Endodermal cell (in vitro differentiated cells): ENCODE data around the gene BCL2. TPM values are rescaled to one million over a fixed set of nuclear protein-coding genes. Genes with fewer than 3 reads are reported as not detected.

ENCODE experiments used
- DNase-seq: peaks from one replicate; pipeline ENCODE4 v3.0.0-alpha.2; 2017
- H3K27ac ChIP-seq: 2 replicates; pipeline ENCODE4 v1.5.1; 2013; ENCODE audit warnings: mild to moderate bottlenecking, low read depth, low read length, moderate library complexity
- H3K27me3 ChIP-seq: 2 replicates; pipeline ENCODE4 v1.6.1; 2013; ENCODE audit warnings: mild to moderate bottlenecking, low read length, moderate library complexity; ENCODE audit not compliant: insufficient read depth, control insufficient read depth, poor library complexity, severe bottlenecking
- H3K36me3 ChIP-seq: 2 replicates; pipeline ENCODE4 v1.7.0; 2013; ENCODE audit warnings: mild to moderate bottlenecking, low read length, moderate library complexity; ENCODE audit not compliant: control insufficient read depth, insufficient read depth
- H3K4me1 ChIP-seq: one replicate; pipeline ENCODE4 v1.7.0; 2013; ENCODE audit warnings: low read length; ENCODE audit not compliant: control insufficient read depth, insufficient read depth
- H3K4me3 ChIP-seq: 2 replicates; pipeline ENCODE4 v1.5.1; 2013; ENCODE audit warnings: mild to moderate bottlenecking, low read length, moderate library complexity
- H3K9ac ChIP-seq: 2 replicates; pipeline ENCODE4 v1.6.1; 2013; ENCODE audit warnings: mild to moderate bottlenecking, low read length, moderate library complexity; ENCODE audit not compliant: poor library complexity, severe bottlenecking; ENCODE audit errors: extremely low read depth
- H3K9me3 ChIP-seq: 2 replicates; pipeline ENCODE4 v1.6.1; 2013; ENCODE audit warnings: mild to moderate bottlenecking, low read length, moderate library complexity; ENCODE audit not compliant: control insufficient read depth
- H3K27ac Mint-ChIP-seq: 2 replicates; pipeline ENCODE4 v1.8.0; 2020; ENCODE audit warnings: mixed read lengths
- H3K27me3 Mint-ChIP-seq: 2 replicates; pipeline ENCODE4 v1.8.0; 2021; ENCODE audit warnings: mild to moderate bottlenecking, mixed read lengths; ENCODE audit not compliant: insufficient read depth
- H3K36me3 Mint-ChIP-seq: 2 replicates; pipeline ENCODE4 v1.8.0; 2020; ENCODE audit warnings: low read depth, mixed read lengths
- H3K4me1 Mint-ChIP-seq: 2 replicates; pipeline ENCODE4 v1.8.0; 2020; ENCODE audit warnings: mixed read lengths
- H3K4me3 Mint-ChIP-seq: 2 replicates; pipeline ENCODE4 v1.8.0; 2020; ENCODE audit warnings: mild to moderate bottlenecking, moderate library complexity, mixed read lengths
- H3K9me3 Mint-ChIP-seq: 2 replicates; pipeline ENCODE4 v1.8.0; 2020; ENCODE audit warnings: mild to moderate bottlenecking, mixed read lengths
- WGBS, 2 experiments: methylation state at CpG; one replicate each; pipeline versions ENCODE4 v1.1.5 to v1.1.7; 2013; ENCODE audit warnings: missing lambda C conversion rate in 2 of 2, mixed read lengths in 1 of 2; ENCODE audit not compliant: insufficient coverage in 1 of 2, insufficient read length in 1 of 2; 5-methylcytosine and 5-hydroxymethylcytosine counted together
- total RNA-seq, 2 donors: library from RNA; stranded (reverse); fragmentation: NEBNext Ultra II Directional in 1 of 2; extraction: Animal tissue kit (Norgen Biotek cat#: 25700) in 1 of 2; gene quantifications; 2 replicates in 1 of 2; 3 replicates in 1 of 2; pipeline ENCODE4 v1.2.1, GENCODE V29; 2021
- TF ChIP-seq, protein P1 (sequence below): fragments of 200-600 bp; sonication (generic); conservative IDR thresholded peaks from 2 replicates; pipeline ENCODE4 v1.5.0; 2021; ENCODE audit warnings: antibody characterized with exemption, mild to moderate bottlenecking

Gene BCL2
- total RNA-seq, 2 donors from 2014 or later = 1.4 to 2.3 TPM

DNA sequence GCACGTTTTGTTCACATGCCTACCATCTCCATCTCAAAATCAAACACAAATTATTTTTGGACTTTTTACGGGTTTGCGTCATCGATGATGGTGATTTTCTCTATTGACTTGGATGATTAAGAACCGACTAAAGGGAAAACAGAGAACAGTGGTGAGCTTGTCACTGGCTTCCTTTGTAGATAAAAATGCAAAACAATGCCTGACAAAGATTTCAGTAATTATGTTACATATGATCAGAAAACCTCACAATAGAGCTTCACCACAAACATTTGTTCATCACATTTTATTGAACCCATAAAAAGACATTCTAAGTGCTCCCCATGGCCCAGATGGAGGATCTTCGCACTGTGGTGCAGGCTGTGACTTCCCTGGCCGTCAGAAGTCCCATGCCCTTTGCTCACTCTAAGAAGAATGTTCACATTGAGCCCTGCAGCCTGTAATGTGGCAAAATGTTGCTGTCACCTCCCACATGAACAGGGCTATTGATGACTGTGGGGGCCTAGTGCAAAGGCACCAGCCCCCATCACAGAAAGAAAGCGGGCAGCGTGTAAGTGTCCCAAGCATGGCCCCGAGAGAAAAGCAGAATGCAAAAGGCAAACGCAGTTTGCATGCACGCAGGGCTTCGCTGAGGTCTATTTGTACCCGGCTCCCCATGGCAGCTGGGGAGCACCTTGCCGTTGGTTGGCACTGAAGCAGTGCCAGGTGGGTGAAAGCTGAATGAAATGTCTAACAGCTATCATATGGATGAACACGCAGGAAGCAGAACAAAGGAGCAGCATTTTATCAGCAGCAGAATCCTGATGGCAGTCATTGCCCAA lies 60.6 kb downstream of the BCL2 start:
- H3K4me3 ChIP-seq = no peak overlapping the region
- H3K4me3 Mint-ChIP-seq = no peak overlapping the region
- no peaks in the 10 kb centered on the region for H3K9me3 ChIP-seq
- no peaks in the 10 kb centered on the region for H3K36me3 Mint-ChIP-seq
- H3K9ac ChIP-seq = no peak overlapping the region
- DNase-seq = no peak
- H3K27me3 Mint-ChIP-seq = no peaks in the 10 kb centered on the region
- no peaks in the 10 kb centered on the region for H3K9me3 Mint-ChIP-seq
- no peaks in the 10 kb centered on the region for H3K36me3 ChIP-seq
- TF ChIP-seq, protein P1, sequence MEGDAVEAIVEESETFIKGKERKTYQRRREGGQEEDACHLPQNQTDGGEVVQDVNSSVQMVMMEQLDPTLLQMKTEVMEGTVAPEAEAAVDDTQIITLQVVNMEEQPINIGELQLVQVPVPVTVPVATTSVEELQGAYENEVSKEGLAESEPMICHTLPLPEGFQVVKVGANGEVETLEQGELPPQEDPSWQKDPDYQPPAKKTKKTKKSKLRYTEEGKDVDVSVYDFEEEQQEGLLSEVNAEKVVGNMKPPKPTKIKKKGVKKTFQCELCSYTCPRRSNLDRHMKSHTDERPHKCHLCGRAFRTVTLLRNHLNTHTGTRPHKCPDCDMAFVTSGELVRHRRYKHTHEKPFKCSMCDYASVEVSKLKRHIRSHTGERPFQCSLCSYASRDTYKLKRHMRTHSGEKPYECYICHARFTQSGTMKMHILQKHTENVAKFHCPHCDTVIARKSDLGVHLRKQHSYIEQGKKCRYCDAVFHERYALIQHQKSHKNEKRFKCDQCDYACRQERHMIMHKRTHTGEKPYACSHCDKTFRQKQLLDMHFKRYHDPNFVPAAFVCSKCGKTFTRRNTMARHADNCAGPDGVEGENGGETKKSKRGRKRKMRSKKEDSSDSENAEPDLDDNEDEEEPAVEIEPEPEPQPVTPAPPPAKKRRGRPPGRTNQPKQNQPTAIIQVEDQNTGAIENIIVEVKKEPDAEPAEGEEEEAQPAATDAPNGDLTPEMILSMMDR = no peak
- no peaks in the 10 kb centered on the region for H3K27me3 ChIP-seq
- H3K4me1 ChIP-seq = no peaks in the 10 kb centered on the region
- no peak overlapping the region for H3K27ac Mint-ChIP-seq
- 91 to 94% methylated on average over 10 to 16 of the region's 16 CpGs for WGBS, 2 experiments
- H3K27ac ChIP-seq = no peak overlapping the region
- no peaks in the 10 kb centered on the region for H3K4me1 Mint-ChIP-seq

DNA sequence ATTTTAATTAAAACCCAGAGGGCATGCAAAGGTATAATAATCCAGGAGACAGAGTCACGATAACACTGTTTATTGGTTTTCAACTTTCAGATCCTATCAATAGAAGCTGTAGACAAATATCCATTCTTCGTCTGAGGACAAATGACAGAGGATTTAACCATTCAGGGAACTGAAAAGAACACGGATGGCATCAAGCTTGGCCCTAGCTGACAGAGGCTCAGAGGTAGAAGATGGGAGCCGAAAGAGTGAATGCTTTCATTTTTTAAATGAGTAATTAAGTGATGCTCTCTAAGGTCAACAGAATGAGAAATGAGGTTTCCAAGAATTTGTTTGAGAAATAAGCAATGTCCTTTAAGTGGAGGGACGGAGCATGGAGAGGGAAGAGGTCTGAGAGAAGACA lies 62.1 kb downstream of the BCL2 start:
- Histone ChIP-seq H3K4me1 (no peaks in the 10 kb centered on the region), H3K9ac (no peak overlapping the region), H3K27ac (no peak overlapping the region), H3K9me3 (no peaks in the 10 kb centered on the region), H3K27me3 (no peaks in the 10 kb centered on the region), H3K36me3 (no peaks in the 10 kb centered on the region), H3K4me3 (no peak overlapping the region)
- Mint-ChIP-seq H3K4me3 (no peak overlapping the region), H3K4me1 (no peaks in the 10 kb centered on the region), H3K27me3 (no peaks in the 10 kb centered on the region), H3K9me3 (peaks cover 1% of the 10 kb centered on the region), H3K27ac (no peak overlapping the region), H3K36me3 (no peaks in the 10 kb centered on the region)
- TF ChIP-seq, protein P1 = no peak
- DNase-seq = no peak
- 89 to 90% methylated on average over 5 of the region's 5 CpGs for WGBS, 2 experiments

DNA sequence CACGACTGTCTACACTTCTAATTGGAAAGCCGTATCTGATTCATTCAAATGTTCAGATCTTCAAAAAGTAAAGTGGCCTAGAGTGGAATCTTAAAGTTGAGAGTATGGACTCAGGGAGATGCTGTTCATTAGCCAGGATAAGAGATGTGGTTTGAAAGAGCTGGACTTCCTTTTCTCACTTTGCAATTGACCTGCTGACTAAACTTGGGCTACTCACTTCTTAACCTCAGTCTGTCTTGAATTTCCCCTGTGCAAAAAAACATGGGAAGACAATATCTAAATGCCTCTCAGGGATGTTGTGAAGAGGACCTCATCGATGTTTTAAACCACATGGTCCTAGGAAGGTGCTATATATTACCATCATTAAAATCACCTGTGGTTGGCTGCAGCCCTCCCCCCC lies 64.1 kb downstream of the BCL2 start:
- H3K36me3 Mint-ChIP-seq = no peaks in the 10 kb centered on the region
- Histone ChIP-seq H3K4me3 (no peak overlapping the region), H3K27me3 (no peaks in the 10 kb centered on the region), H3K36me3 (no peaks in the 10 kb centered on the region), H3K4me1 (no peaks in the 10 kb centered on the region), H3K9me3 (no peaks in the 10 kb centered on the region), H3K9ac (no peak overlapping the region), H3K27ac (no peak overlapping the region)
- no peak overlapping the region for H3K27ac Mint-ChIP-seq
- no peaks in the 10 kb centered on the region for H3K4me1 Mint-ChIP-seq
- no peak overlapping the region for H3K4me3 Mint-ChIP-seq
- TF ChIP-seq, protein P1 = no peak
- WGBS, 2 experiments = 80 to 84% methylated on average over 3 of the region's 3 CpGs
- peaks cover 4% of the 10 kb centered on the region for H3K9me3 Mint-ChIP-seq
- no peaks in the 10 kb centered on the region for H3K27me3 Mint-ChIP-seq
- DNase-seq = no peak
